Tibial nerve (tissue), 4 donors: ENCODE results near the gene PDE4A. TPM values are rescaled to one million over a fixed set of nuclear protein-coding genes. Genes with fewer than 3 reads are reported as not detected.
"Not testable (repeated sequence)": the region's sequence is repeated elsewhere in the genome, so short reads cannot be mapped to it uniquely, and the experiment has no call there.

ENCODE experiments used
- DNase-seq, 2 donors: peaks; one replicate each; pipeline ENCODE4 v3.0.0-alpha.2; 2019; ENCODE audit warnings: low spot score in 2 of 2
- H3K27ac ChIP-seq, 4 donors: fragments of 200-600 bp; sonication (generic) in 3 of 4; one replicate each; pipeline ENCODE4 v1.5.1; 2017 to 2019; ENCODE audit warnings: mild to moderate bottlenecking in 1 of 4
- H3K27me3 ChIP-seq, 2 donors: fragments of 200-600 bp; sonication (generic) in 1 of 2; one replicate each; pipeline versions ENCODE4 v1.5.1 to v1.6.0; 2017 to 2019
- H3K36me3 ChIP-seq, 3 donors: fragments of 200-600 bp; sonication (generic); one replicate each; pipeline ENCODE4 v1.5.1; 2018 to 2019
- H3K4me1 ChIP-seq, 4 donors: fragments of 200-600 bp; sonication (generic) in 3 of 4; one replicate each; pipeline ENCODE4 v1.5.1; 2017 to 2019
- H3K4me3 ChIP-seq, 4 donors: fragments of 200-600 bp; sonication (generic) in 3 of 4; one replicate each; pipeline ENCODE4 v1.5.1; 2017 to 2019; ENCODE audit warnings: mild to moderate bottlenecking in 1 of 4, moderate library complexity in 1 of 4
- H3K9me3 ChIP-seq, 4 donors: fragments of 200-600 bp; sonication (generic) in 3 of 4; one replicate each; pipeline ENCODE4 v1.5.1; 2017 to 2019
- EP300 ChIP-seq, 2 donors: sonication (generic); formaldehyde crosslinking; IDR thresholded peaks; one replicate each; pipeline ENCODE4 v1.6.1; 2017; ENCODE audit warnings: antibody characterized with exemption in 2 of 2, mild to moderate bottlenecking in 1 of 2
- POLR2A ChIP-seq, 2 donors: fragments of 450-650 bp; IDR thresholded peaks; one replicate each; pipeline ENCODE4 v1.6.1; 2017; ENCODE audit warnings: antibody characterized with exemption in 2 of 2, mild to moderate bottlenecking in 2 of 2, moderate library complexity in 2 of 2
- WGBS, 2 donors: methylation state at CpG; one replicate each; pipeline ENCODE4 v1.1.5; 2018; 5-methylcytosine and 5-hydroxymethylcytosine counted together
- total RNA-seq, 4 donors: library from RNA; depleted of rRNA; stranded (reverse); fragments of >200 nt; gene quantifications; one replicate each; pipeline ENCODE4 v1.1.0, GENCODE V29; 2016
- TF ChIP-seq, protein P1 (sequence below), 5 experiments: fragments of 200-600 bp in 3 of 5; fragments of 450-650 bp in 2 of 5; sonication (generic) in 3 of 5; IDR thresholded peaks; one replicate each; pipeline ENCODE4 v1.5.1; 2016 to 2019; ENCODE audit warnings: antibody characterized with exemption in 5 of 5, mild to moderate bottlenecking in 3 of 5, moderate library complexity in 2 of 5

Gene PDE4A
- total RNA-seq, 4 donors from 2014 or later: 8.7 to 12.7 (median 10.0) TPM

DNA sequence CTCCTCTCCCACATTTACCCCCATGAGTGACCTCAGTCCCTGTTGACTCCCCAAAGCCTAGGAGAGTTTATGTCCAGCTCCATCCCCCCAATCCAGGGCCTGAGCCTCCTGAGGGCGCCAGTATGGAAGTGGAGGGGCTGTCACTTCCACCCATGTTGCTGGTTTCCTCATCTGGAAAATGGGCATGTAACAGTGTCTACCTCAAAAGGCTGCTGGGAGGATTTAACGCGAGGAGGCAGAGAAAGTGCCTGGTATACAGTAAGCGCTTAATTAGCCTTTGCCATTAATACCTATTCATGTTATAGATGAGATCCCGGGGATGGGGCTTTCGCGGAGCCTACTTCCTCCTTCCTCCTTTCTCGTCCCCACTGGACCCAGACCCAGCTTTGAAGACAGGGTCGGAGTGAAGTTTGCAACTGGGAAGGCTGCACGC is 40.4 kb upstream of the PDE4A start:
- peak overlapping the region; percentile 46 to 98 (median 86) for H3K4me3 ChIP-seq
- H3K27me3 ChIP-seq: no peaks in the 10 kb centered on the region
- H3K27ac ChIP-seq: peak overlapping the region; percentile 72 to 94 (median 80)
- TF ChIP-seq, protein P1, sequence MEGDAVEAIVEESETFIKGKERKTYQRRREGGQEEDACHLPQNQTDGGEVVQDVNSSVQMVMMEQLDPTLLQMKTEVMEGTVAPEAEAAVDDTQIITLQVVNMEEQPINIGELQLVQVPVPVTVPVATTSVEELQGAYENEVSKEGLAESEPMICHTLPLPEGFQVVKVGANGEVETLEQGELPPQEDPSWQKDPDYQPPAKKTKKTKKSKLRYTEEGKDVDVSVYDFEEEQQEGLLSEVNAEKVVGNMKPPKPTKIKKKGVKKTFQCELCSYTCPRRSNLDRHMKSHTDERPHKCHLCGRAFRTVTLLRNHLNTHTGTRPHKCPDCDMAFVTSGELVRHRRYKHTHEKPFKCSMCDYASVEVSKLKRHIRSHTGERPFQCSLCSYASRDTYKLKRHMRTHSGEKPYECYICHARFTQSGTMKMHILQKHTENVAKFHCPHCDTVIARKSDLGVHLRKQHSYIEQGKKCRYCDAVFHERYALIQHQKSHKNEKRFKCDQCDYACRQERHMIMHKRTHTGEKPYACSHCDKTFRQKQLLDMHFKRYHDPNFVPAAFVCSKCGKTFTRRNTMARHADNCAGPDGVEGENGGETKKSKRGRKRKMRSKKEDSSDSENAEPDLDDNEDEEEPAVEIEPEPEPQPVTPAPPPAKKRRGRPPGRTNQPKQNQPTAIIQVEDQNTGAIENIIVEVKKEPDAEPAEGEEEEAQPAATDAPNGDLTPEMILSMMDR (IDR thresholded peaks at IDR 0.05): no peak
- no peak for TF ChIP-seq EP300 (IDR thresholded peaks at IDR 0.05)
- 0 to 1% methylated on average over 10 of the region's 10 CpGs for WGBS, 2 donors
- peaks cover 0 to 23% (median 13%) of the 10 kb centered on the region in 4 donors for H3K4me1 ChIP-seq
- DNase-seq: no peak
- no peaks in the 10 kb centered on the region for H3K9me3 ChIP-seq
- H3K36me3 ChIP-seq: peaks cover 0 to 34% (median 0%) of the 10 kb centered on the region in 3 donors

DNA sequence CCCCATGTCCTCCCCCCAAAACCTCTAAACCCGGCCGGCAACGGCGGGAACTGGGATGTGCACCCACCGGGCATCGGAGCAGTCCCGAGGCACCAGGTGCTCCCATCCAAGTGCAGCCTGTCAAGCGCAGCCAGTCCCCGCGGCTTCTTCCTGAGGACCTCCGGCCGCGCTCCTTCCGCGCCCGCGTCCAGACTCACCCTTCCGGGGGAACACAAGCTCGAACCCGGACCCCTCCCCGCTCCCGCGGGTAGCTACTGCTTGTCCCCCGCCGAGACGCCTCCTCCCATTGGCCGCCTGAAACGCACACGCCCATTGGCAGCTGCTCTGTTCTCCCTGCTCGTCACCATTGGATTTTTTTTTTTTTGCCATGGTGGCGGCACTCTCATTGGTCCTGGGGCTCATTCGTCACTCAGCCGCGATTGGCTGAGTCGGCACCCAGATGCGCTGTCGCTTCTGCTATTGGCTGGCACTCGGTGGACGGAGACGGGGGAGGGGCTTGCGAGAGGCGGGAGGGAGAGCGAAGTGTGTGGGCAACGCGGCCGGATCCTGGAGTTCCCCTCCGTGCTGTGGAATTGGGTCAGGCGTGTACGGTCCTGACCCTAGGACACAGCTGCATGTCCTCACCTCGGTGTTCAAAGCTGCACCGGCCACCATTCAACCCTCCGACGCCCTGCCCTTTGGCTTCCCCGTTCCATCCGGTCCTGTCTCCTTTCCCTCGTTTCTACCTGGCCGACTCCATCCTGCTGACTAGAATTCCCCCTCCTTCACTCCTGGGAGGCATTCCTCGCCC is 39.8 kb upstream of the PDE4A start, which contains the start of gene TYK2:
Gene TYK2 (minus strand): TSS at position 260 of the 790 bp plus-strand sequence. CDS start 2,166 bp downstream, outside the sequence.
- TF ChIP-seq EP300 (IDR thresholded peaks at IDR 0.05): peak; percentile 72 to 87
- TF ChIP-seq POLR2A (IDR thresholded peaks at IDR 0.05): peak in 1 of 2 donors; percentile 44
- TF ChIP-seq, protein P1 (IDR thresholded peaks at IDR 0.05): peak in 2 of 5 experiments; percentile 44 to 60
- H3K27me3 ChIP-seq: no peaks in the 10 kb centered on the region
- H3K27ac ChIP-seq: peak within 1 kb of the TSS; percentile 77 to 94 (median 80)
- peaks cover 0 to 23% (median 13%) of the 10 kb centered on the region in 4 donors for H3K4me1 ChIP-seq
- peaks cover 0 to 27% (median 0%) of the 10 kb centered on the region in 3 donors for H3K36me3 ChIP-seq
- DNase-seq: peak; percentile 97 to 99
- H3K9me3 ChIP-seq: no peaks in the 10 kb centered on the region
- H3K4me3 ChIP-seq: peak within 1 kb of the TSS; percentile 64 to 98 (median 86)
- WGBS, 2 donors: 1% methylated on average over 49 to 58 of the region's 58 CpGs

- WGBS, 2 donors: 88 to 89% methylated on average over 8 of the region's 8 CpGs
- H3K4me1 ChIP-seq: peaks cover 0 to 23% (median 13%) of the 10 kb centered on the region in 4 donors
- DNase-seq, H3K27ac ChIP-seq, H3K27me3 ChIP-seq, H3K36me3 ChIP-seq, H3K9me3 ChIP-seq, H3K4me3 ChIP-seq: not testable (repeated sequence)
Measured at GRCh38 chr19:10383223-10383499, 37.2 kb upstream of the PDE4A start.

- Histone ChIP-seq H3K9me3 (no peaks in the 10 kb centered on the region), H3K36me3 (no peaks in the 10 kb centered on the region), H3K27ac (no peak overlapping the region), H3K4me3 (no peak overlapping the region), H3K4me1 (peaks cover 0 to 18% (median 15%) of the 10 kb centered on the region in 4 donors), H3K27me3 (no peaks in the 10 kb centered on the region)
- 78% methylated on average over 9 of the region's 9 CpGs for WGBS, 2 donors
- no peak for DNase-seq
- TF ChIP-seq, protein P1 (IDR thresholded peaks at IDR 0.05): no peak
- TF ChIP-seq POLR2A (IDR thresholded peaks at IDR 0.05): no peak
- TF ChIP-seq EP300 (IDR thresholded peaks at IDR 0.05): no peak
Measured at GRCh38 chr19:10384580-10384979, 35.8 kb upstream of the PDE4A start.

GRCh38 chr19:10388957-10389356 is 31.4 kb upstream of the PDE4A start:
- no peak for TF ChIP-seq POLR2A (IDR thresholded peaks at IDR 0.05)
- TF ChIP-seq, protein P1 (IDR thresholded peaks at IDR 0.05): peak; percentile 82 to 94 (median 90)
- peak; percentile 3 to 25 for TF ChIP-seq EP300 (IDR thresholded peaks at IDR 0.05)
- H3K9me3 ChIP-seq: no peaks in the 10 kb centered on the region
- no peak overlapping the region for H3K27ac ChIP-seq
- H3K36me3 ChIP-seq: peaks cover 1 to 34% (median 14%) of the 10 kb centered on the region in 3 donors
- 0 to 2% methylated on average over 3 of the region's 3 CpGs for WGBS, 2 donors
- H3K4me3 ChIP-seq: no peak overlapping the region
- peak; percentile 93 to 99 for DNase-seq
- H3K4me1 ChIP-seq: peaks cover 0 to 8% (median 7%) of the 10 kb centered on the region in 4 donors
- no peaks in the 10 kb centered on the region for H3K27me3 ChIP-seq
